ENCODE results near the gene STAP2. TPM values are rescaled to one million over a fixed set of nuclear protein-coding genes. Genes with fewer than 3 reads are reported as not detected.

Gene STAP2
- total RNA-seq, 1 experiment from 2014 or later, result not detected

DNA sequence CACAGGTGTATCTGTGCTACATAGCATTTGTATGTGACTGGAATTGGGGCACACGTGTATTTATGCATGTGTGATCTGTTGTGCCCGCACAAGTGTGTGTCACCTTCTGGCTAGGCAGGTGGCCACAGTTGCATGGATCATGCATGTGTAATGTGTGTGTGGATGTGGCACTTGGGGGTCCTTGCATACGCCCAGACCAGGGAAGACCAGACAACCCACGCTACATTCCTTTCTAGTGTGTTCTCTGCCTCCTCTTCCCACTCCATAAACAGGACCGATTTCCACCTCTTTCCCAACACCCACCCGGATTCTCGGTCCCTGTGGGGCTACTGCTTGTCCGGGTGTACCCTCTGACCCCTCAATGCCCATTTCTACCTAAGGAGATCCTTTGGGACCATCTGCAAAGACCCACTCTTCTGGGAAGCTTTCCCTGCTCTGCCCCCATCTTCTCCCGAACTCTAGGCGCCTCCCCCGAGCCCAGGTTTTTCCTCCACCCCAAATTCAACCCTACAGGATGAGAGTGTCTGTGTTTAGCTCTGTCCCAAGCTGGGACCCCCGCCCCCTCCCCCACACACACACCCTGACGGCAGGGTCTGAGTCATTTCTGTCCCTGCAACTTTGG lies 12.3 kb downstream of the STAP2 start:
- Histone ChIP-seq H3K36me3 (no peaks in the 10 kb centered on the region), H3K9me3 (no peaks in the 10 kb centered on the region), H3K27me3 (no peaks in the 10 kb centered on the region; the same call in 1 of the 2 replicates), H3K4me3 (no peak overlapping the region)
- no peak for DNase-seq

- no peak for DNase-seq
- no peaks in the 10 kb centered on the region for H3K9me3 ChIP-seq
- H3K27me3 ChIP-seq, result no peaks in the 10 kb centered on the region; the same call in 1 of the 2 replicates
- H3K4me3 ChIP-seq, result no peak overlapping the region
- no peaks in the 10 kb centered on the region for H3K36me3 ChIP-seq
Observed at GRCh38 chr19:4324228-4324627, 14.4 kb downstream of the STAP2 start.

GRCh38 chr19:4323692-4324091 lies 14.9 kb downstream of the STAP2 start:
- Histone ChIP-seq H3K36me3 (no peaks in the 10 kb centered on the region), H3K4me3 (no peak overlapping the region), H3K9me3 (no peaks in the 10 kb centered on the region), H3K27me3 (no peaks in the 10 kb centered on the region; the same call in 1 of the 2 replicates)
- no peak for DNase-seq

DNA sequence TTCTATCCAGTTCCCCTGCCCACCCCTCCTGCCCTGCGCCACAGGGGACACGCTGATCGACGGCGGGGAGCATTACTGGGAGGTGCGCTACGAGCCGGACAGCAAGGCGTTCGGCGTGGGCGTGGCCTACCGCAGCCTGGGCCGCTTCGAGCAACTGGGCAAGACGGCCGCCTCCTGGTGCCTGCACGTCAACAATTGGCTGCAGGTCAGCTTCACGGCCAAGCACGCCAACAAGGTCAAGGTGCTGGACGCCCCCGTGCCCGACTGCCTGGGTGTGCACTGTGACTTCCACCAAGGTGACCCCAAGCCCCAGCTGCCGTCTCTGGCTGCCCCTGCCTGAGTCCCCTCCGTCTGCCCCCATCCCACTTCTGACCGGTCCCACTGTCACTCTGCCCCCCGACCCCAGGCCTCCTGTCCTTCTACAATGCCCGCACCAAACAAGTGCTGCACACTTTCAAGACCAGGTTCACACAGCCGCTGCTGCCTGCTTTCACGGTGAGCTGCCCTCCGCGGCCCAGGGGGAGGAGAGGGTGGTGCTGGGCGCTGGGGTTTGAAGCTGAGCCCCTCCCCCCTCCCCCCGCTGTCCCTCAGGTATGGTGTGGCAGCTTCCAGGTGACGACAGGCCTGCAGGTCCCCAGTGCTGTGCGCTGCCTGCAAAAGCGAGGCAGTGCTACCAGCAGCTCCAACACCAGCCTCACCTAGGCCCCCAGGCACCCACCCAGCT lies 15.5 kb downstream of the STAP2 start:
- H3K36me3 ChIP-seq, result no peaks in the 10 kb centered on the region
- DNase-seq, result no peak
- H3K4me3 ChIP-seq, result no peak overlapping the region
- no peaks in the 10 kb centered on the region; the same call in 1 of the 2 replicates for H3K27me3 ChIP-seq
- no peaks in the 10 kb centered on the region for H3K9me3 ChIP-seq

GRCh38 chr19:4320419-4320818 lies 18.2 kb downstream of the STAP2 start:
- Histone ChIP-seq H3K4me3 (no peak overlapping the region), H3K36me3 (no peaks in the 10 kb centered on the region), H3K9me3 (no peaks in the 10 kb centered on the region), H3K27me3 (no peaks in the 10 kb centered on the region)
- DNase-seq, result no peak

- no peak for DNase-seq
- no peaks in the 10 kb centered on the region for H3K9me3 ChIP-seq
- H3K27me3 ChIP-seq, result no peaks in the 10 kb centered on the region
- no peak overlapping the region for H3K4me3 ChIP-seq
- no peaks in the 10 kb centered on the region for H3K36me3 ChIP-seq
Observed at GRCh38 chr19:4319067-4319718, 19.4 kb downstream of the STAP2 start.

- Histone ChIP-seq H3K4me3 (no peak overlapping the region), H3K27me3 (no peaks in the 10 kb centered on the region), H3K36me3 (no peaks in the 10 kb centered on the region), H3K9me3 (no peaks in the 10 kb centered on the region)
- DNase-seq, result no peak
Observed at GRCh38 chr19:4318460-4318859, 20.2 kb downstream of the STAP2 start.

DNA sequence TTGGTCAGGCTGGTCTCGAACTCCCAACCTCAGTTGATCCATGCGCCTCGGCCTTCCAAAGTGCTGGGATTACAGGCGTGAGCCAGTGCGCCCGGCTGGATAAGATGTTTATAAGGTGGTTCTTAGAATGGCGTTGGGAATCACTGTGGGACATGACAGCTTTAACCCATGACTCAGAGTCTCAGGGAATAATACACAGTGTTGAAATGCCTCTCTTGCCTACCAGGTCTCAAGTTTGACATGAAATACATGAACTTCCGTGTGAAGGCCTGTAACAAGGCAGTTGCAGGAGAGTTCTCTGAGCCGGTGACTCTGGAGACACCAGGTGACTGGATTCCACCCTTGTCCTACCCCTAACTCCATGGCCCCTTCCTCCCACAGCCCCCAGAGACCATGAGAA lies 21.7 kb downstream of the STAP2 start:
- H3K27me3 ChIP-seq, result no peaks in the 10 kb centered on the region
- no peaks in the 10 kb centered on the region for H3K36me3 ChIP-seq
- no peak for DNase-seq
- H3K4me3 ChIP-seq, result no peak overlapping the region
- H3K9me3 ChIP-seq, result no peaks in the 10 kb centered on the region

- Histone ChIP-seq H3K36me3 (no peaks in the 10 kb centered on the region), H3K4me3 (no peak overlapping the region), H3K27me3 (no peaks in the 10 kb centered on the region), H3K9me3 (no peaks in the 10 kb centered on the region)
- DNase-seq, result no peak
Observed at GRCh38 chr19:4313847-4314490, 24.7 kb downstream of the STAP2 start.

- H3K36me3 ChIP-seq, result no peaks in the 10 kb centered on the region
- no peaks in the 10 kb centered on the region for H3K27me3 ChIP-seq
- H3K4me3 ChIP-seq, result no peak overlapping the region
- no peaks in the 10 kb centered on the region for H3K9me3 ChIP-seq
- no peak for DNase-seq
Observed at GRCh38 chr19:4310247-4311121, 28.1 kb downstream of the STAP2 start.

- Histone ChIP-seq H3K4me3 (no peak overlapping the region), H3K9me3 (no peaks in the 10 kb centered on the region)
- no peak for DNase-seq
Observed at GRCh38 chr19:4305659-4306058, 33.0 kb downstream of the STAP2 start.

DNA sequence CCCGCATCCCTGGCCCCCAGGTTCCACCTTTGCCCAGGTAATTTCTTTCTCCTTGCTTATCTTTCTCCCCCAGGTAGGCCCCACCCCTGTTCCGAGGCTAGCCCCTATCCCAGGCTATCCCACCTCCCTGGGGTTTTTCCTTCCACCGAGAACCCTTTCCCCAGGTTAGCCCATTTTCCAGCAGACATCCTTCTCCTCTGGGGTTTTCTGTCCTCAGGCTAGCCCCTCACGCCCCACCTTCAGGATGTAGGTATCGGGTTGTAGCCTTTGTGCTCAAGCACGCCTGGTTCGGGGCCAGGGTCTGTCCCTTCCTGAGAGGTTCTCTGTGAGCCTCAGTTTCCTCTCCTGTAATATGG lies 33.4 kb downstream of the STAP2 start:
- no peak for DNase-seq
- H3K27me3 ChIP-seq, result no peaks in the 10 kb centered on the region
- no peaks in the 10 kb centered on the region for H3K36me3 ChIP-seq
- no peak overlapping the region for H3K4me3 ChIP-seq
- no peaks in the 10 kb centered on the region for H3K9me3 ChIP-seq

More at GRCh38 chr19:4305659-4306058, 33.0 kb downstream of the STAP2 start:
- Histone ChIP-seq H3K36me3 (no peaks in the 10 kb centered on the region), H3K27me3 (no peaks in the 10 kb centered on the region)

DNA sequence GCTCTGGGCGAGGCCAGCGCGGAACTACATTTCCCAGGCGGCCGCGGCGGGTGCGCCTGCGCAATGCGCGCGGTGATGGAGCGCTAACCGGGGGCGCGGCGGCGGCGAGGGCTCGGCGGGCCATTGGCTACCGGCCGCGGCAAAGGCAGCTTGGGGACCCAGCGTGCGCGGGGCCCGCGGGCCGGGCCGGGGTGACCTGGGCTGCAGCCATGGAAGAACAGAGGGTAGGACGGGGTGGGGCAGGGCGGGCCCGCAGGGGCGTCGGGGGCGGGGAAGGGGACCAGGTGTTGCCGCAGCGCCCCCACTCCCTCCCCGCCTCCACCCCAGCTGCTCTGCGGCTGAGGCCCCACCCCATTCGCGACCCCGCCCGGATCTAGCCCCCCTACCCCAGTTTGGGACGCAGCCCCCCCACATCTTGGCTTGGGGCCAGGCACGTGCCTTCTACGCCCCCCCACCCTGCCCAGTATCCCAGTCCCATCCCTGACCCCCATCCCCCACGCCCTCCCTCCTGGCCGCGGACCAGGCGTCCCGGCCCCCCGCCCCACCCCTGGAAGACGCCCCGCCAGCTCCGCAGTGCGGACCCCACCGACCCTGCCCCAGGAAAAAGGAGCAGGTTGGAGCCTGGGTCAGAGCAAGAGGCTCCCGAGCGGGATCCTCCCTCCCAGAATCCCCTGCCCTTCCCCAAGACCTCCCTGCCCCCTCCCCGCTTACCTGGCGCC lies 33.9 kb downstream of the STAP2 start, which contains the start of gene FSD1:
Gene FSD1 (plus strand): TSS at position 61 of the 719 bp plus-strand sequence. CDS start 149 bp downstream, at position 210.
- DNase-seq, result no peak
- no peaks in the 10 kb centered on the region for H3K27me3 ChIP-seq
- H3K36me3 ChIP-seq, result no peaks in the 10 kb centered on the region
- no peaks in the 10 kb centered on the region for H3K9me3 ChIP-seq
- no peak within 1 kb of the TSS for H3K4me3 ChIP-seq

DNA sequence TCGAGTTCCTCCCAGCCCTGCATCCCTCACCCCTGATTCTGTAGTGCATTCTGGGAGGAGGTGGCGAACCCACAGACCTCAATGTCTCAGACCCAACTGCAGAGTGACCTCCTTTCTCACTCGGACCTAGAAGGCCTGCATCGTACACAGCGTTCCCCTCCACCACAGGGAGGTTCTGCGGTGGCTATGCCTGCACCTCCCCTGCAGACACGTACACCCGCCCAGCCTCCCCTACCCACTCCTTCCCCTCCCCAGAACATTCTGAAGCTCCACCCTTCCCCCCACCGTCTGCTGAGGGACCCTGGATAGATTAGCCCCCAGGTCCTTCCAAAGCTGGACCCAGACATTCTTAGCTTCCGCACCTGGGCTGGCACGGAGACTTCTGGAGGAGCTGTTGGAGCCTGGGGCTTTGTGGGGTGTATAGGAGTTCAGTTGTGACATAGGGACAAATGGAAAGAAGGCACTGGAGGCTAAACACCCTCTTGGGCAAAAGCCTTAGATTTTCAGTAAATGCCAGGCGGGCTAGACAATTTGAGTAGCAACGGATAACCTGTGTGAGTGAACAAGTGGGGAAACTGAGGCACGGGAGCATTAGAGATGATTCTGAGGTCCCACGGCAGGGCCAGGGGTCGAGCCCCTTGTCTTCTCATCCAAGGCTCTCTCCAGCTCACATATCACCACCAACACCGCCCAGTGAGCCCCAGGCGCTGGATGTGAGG lies 34.6 kb downstream of the STAP2 start:
- no peak overlapping the region for H3K4me3 ChIP-seq
- no peaks in the 10 kb centered on the region for H3K36me3 ChIP-seq
- no peak for DNase-seq
- no peaks in the 10 kb centered on the region for H3K27me3 ChIP-seq
- H3K9me3 ChIP-seq, result no peaks in the 10 kb centered on the region

DNA sequence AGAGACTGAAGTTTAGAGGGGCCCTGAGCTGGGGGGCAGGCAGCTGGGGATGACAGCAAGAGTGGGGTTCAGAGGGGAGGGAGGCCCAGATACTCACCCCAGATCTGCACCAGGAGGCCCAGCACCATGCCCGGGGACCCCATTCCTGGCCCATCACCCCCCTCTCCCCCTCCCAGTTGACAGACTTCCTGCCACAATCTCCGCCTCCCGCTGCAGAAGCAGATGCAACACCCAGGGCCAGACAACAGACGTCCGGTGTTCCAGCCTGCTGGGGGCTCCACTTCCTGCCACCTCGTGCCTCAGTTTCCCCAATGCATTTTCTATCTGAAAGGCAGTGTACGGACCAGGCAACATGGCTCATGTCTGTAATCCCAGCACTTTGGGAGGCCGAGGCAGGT lies 36.4 kb downstream of the STAP2 start, which contains the start of gene TMIGD2:
Gene TMIGD2 (minus strand): TSS at position 147 of the 398 bp plus-strand sequence. CDS start 4 bp downstream, at position 143.
- H3K4me3 ChIP-seq, result no peak within 1 kb of the TSS
- H3K9me3 ChIP-seq, result no peaks in the 10 kb centered on the region
- no peaks in the 10 kb centered on the region for H3K36me3 ChIP-seq
- DNase-seq, result no peak
- H3K27me3 ChIP-seq, result no peaks in the 10 kb centered on the region
